Peyer's patch (tissue), 4 donors: Measurements from ENCODE around the gene ALPI. TPM values are rescaled to one million over a fixed set of nuclear protein-coding genes. Genes with fewer than 3 reads are reported as not detected.

Source experiments
- DNase-seq, 3 donors: peaks; one replicate each; pipeline ENCODE4 v3.0.0-alpha.2; 2017 to 2019
- H3K27ac ChIP-seq, 4 donors: fragments of 200-600 bp; sonication (generic); one replicate each; pipeline ENCODE4 v1.5.1; 2016 to 2019
- H3K27me3 ChIP-seq, 2 donors: fragments of 200-600 bp; sonication (generic); one replicate each; pipeline ENCODE4 v1.5.1; 2019
- H3K36me3 ChIP-seq, 3 donors: fragments of 200-600 bp; sonication (generic); one replicate each; pipeline ENCODE4 v1.5.1; 2016 to 2019
- H3K4me1 ChIP-seq, 4 donors: fragments of 200-600 bp; sonication (generic); one replicate each; pipeline ENCODE4 v1.5.1; 2016 to 2019
- H3K4me3 ChIP-seq, 4 donors: fragments of 200-600 bp; sonication (generic); 1 replicate in 3 of 4; 2 replicates in 1 of 4; pipeline ENCODE4 v1.5.1; 2016 to 2019; ENCODE audit warnings: mild to moderate bottlenecking in 1 of 4
- H3K9me3 ChIP-seq, 4 donors: fragments of 200-600 bp; sonication (generic); one replicate each; pipeline ENCODE4 v1.5.1; 2016 to 2019; ENCODE audit warnings: mild to moderate bottlenecking in 1 of 4
- CTCF ChIP-seq, 6 experiments: fragments of 450-650 bp in 4 of 6; fragments of 200-600 bp in 2 of 6; sonication (generic) in 1 of 6; IDR thresholded peaks; one replicate each; pipeline ENCODE4 v1.5.1; 2017 to 2019; ENCODE audit warnings: antibody characterized with exemption in 6 of 6, mild to moderate bottlenecking in 3 of 6, moderate library complexity in 1 of 6
- POLR2A ChIP-seq, 2 donors: fragments of 450-650 bp; IDR thresholded peaks; one replicate each; pipeline ENCODE4 v1.5.1; 2017; ENCODE audit warnings: antibody characterized with exemption in 2 of 2, mild to moderate bottlenecking in 2 of 2, moderate library complexity in 2 of 2
- total RNA-seq, 4 donors: library from RNA; depleted of rRNA; stranded (reverse); fragments of >200 nt; gene quantifications; one replicate each; pipeline ENCODE4 v1.1.0, GENCODE V29; 2016

ALPI gene
- total RNA-seq, 4 donors from 2014 or later = 22.3 to 473 (median 350) TPM

- Histone ChIP-seq H3K36me3 (no peaks in the 10 kb centered on the region), H3K9me3 (peaks cover 0 to 2% (median 0%) of the 10 kb centered on the region in 4 donors), H3K27me3 (peaks cover 0 to 35% of the 10 kb centered on the region in 2 donors), H3K4me1 (peaks cover 0 to 25% (median 1%) of the 10 kb centered on the region in 4 donors), H3K27ac (no peak overlapping the region), H3K4me3 (no peak overlapping the region)
- TF ChIP-seq CTCF (IDR thresholded peaks at IDR 0.05) (no peak), POLR2A (IDR thresholded peaks at IDR 0.05) (no peak)
- DNase-seq = no peak
These were observed 38.5 kb upstream of the ALPI start for GRCh38 chr2:232417489-232417888.

GRCh38 chr2:232418056-232418455 is 37.9 kb upstream of the ALPI start:
- Histone ChIP-seq H3K27ac (no peak overlapping the region), H3K9me3 (peaks cover 0 to 2% (median 0%) of the 10 kb centered on the region in 4 donors), H3K27me3 (peaks cover 0 to 35% of the 10 kb centered on the region in 2 donors)

DNA sequence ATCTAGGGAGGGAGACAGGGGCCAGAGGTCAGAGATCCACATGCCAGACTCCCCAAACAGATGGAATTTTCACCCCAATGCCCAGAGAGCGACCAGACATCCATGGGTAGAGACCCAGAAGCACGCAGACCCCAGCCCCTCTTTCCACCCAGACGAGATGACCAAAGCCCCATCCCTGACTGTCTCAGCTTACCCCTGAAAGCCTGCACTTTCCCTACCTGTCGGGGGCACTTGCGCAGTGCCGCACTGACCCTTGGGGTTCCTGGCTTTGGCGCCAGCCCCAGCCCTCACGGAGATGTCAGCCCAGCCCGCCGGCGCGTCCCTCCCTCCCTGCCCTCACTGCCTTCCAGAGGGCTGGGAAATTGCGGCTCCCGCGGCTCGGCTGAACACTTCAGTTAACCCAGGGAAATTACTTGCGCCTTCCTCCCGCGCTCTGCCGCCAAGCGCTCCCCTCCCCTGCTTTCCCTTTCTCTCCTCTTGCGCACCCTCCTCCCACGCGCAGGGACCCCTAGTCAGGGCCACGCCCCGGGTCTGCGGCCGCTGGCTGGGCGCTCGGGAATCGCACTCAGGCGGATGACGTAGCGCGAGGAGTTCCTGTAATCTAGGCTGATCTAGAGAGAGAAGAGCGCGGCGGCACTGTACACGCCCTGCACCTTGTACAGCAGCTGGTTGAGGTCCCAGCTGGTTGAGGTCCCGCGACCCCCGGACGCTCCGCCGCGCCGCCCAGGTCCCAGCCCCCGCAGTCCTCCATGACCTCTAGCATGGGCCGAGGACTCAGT is 37.3 kb upstream of the ALPI start:
- Histone ChIP-seq H3K4me3 (peak overlapping the region in 2 of 4 donors; percentile 30 to 34), H3K36me3 (no peaks in the 10 kb centered on the region), H3K27ac (no peak overlapping the region), H3K4me1 (peaks cover 0 to 25% (median 1%) of the 10 kb centered on the region in 4 donors), H3K9me3 (peaks cover 0 to 2% (median 0%) of the 10 kb centered on the region in 4 donors), H3K27me3 (peaks cover 0 to 35% of the 10 kb centered on the region in 2 donors)
- TF ChIP-seq CTCF (IDR thresholded peaks at IDR 0.05) = no peak
- TF ChIP-seq POLR2A (IDR thresholded peaks at IDR 0.05) = no peak
- DNase-seq = no peak

More at GRCh38 chr2:232418056-232418455, 37.9 kb upstream of the ALPI start:
- Histone ChIP-seq H3K36me3 (no peaks in the 10 kb centered on the region), H3K4me3 (no peak overlapping the region), H3K4me1 (peaks cover 0 to 25% (median 1%) of the 10 kb centered on the region in 4 donors)
- TF ChIP-seq CTCF (IDR thresholded peaks at IDR 0.05) = no peak
- TF ChIP-seq POLR2A (IDR thresholded peaks at IDR 0.05) = no peak
- no peak for DNase-seq

GRCh38 chr2:232419245-232420072 is 36.5 kb upstream of the ALPI start:
- Histone ChIP-seq H3K36me3 (no peaks in the 10 kb centered on the region), H3K27ac (no peak overlapping the region), H3K9me3 (peaks cover 0 to 2% (median 0%) of the 10 kb centered on the region in 4 donors), H3K27me3 (peaks cover 0 to 35% of the 10 kb centered on the region in 2 donors), H3K4me3 (peak overlapping the region in 1 of 4 donors; percentile 34), H3K4me1 (peaks cover 0 to 25% (median 1%) of the 10 kb centered on the region in 4 donors)
- TF ChIP-seq CTCF (IDR thresholded peaks at IDR 0.05) (no peak), POLR2A (IDR thresholded peaks at IDR 0.05) (no peak)
- no peak for DNase-seq

DNA sequence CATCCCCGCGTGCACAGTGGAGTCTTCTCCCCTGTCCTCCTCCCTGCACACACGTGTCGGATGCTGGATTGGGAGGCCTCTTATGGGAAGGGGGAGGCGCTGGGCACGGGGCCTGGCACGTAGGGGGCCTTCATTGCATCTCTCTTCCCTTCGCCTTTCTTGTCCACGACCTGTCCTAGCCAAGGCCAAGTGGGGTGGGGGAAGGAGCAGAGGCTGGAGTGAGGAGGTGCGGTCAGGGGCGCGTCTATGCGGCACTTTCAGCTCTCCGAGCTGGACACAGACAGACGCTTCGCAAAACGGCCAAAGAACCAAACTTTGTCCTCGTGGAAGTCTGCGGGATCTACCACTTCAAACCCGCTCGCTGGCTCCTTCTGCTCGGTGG is 35.9 kb upstream of the ALPI start:
- peaks cover 0 to 35% of the 10 kb centered on the region in 2 donors for H3K27me3 ChIP-seq
- DNase-seq = no peak
- peaks cover 0 to 25% (median 1%) of the 10 kb centered on the region in 4 donors for H3K4me1 ChIP-seq
- no peak overlapping the region for H3K27ac ChIP-seq
- TF ChIP-seq CTCF (IDR thresholded peaks at IDR 0.05) (no peak), POLR2A (IDR thresholded peaks at IDR 0.05) (no peak)
- peaks cover 0 to 2% (median 0%) of the 10 kb centered on the region in 4 donors for H3K9me3 ChIP-seq
- no peaks in the 10 kb centered on the region for H3K36me3 ChIP-seq
- H3K4me3 ChIP-seq = peak overlapping the region in 1 of 4 donors; percentile 37
